ENCODE results near the gene USP14. TPM values are rescaled to one million over a fixed set of nuclear protein-coding genes. Genes with fewer than 3 reads are reported as not detected.

Gene USP14
- total RNA-seq, 4 donors from 2014 or later: 31.1 to 40.1 (median 36.0) TPM

GRCh38 chr18:231563-231962 lies 73.2 kb downstream of the USP14 start:
- 64 to 83% methylated on average over 1 of the region's 1 CpG for WGBS, 2 donors
- TF ChIP-seq POLR2A (IDR thresholded peaks at IDR 0.05) (no peak), CTCF (IDR thresholded peaks at IDR 0.05) (no peak)
- Histone ChIP-seq H3K4me1 (no peaks in the 10 kb centered on the region), H3K36me3 (peaks cover 0 to 6% (median 4%) of the 10 kb centered on the region in 3 donors), H3K27me3 (no peaks in the 10 kb centered on the region), H3K27ac (no peak overlapping the region), H3K4me3 (no peak overlapping the region), H3K9me3 (no peaks in the 10 kb centered on the region)
- no peak for DNase-seq
- intact Hi-C loops (cut with DNase I): no loop called here

- Histone ChIP-seq H3K9me3 (no peaks in the 10 kb centered on the region), H3K27ac (no peak overlapping the region), H3K36me3 (peaks cover 0 to 69% (median 0%) of the 10 kb centered on the region in 3 donors), H3K4me3 (no peak overlapping the region), H3K27me3 (no peaks in the 10 kb centered on the region), H3K4me1 (no peaks in the 10 kb centered on the region)
- no peak for DNase-seq
- TF ChIP-seq POLR2A (IDR thresholded peaks at IDR 0.05) (no peak), CTCF (IDR thresholded peaks at IDR 0.05) (no peak)
- 100% methylated on average over 1 of the region's 1 CpG for WGBS, 2 donors
- intact Hi-C loops (cut with DNase I): no loop called here
These were observed 81.8 kb downstream of the USP14 start for GRCh38 chr18:240175-240574.

GRCh38 chr18:245282-245847 lies 87.0 kb downstream of the USP14 start:
- DNase-seq: no peak
- TF ChIP-seq CTCF (IDR thresholded peaks at IDR 0.05): no peak
- no peak for TF ChIP-seq POLR2A (IDR thresholded peaks at IDR 0.05)
- no peaks in the 10 kb centered on the region for H3K27me3 ChIP-seq
- H3K27ac ChIP-seq: no peak overlapping the region
- intact Hi-C loops (cut with DNase I): no loop called here
- 94 to 98% methylated on average over 2 of the region's 2 CpGs for WGBS, 2 donors
- H3K4me1 ChIP-seq: no peaks in the 10 kb centered on the region
- H3K4me3 ChIP-seq: no peak overlapping the region
- no peaks in the 10 kb centered on the region for H3K9me3 ChIP-seq
- H3K36me3 ChIP-seq: peaks cover 5 to 99% (median 7%) of the 10 kb centered on the region in 3 donors

GRCh38 chr18:248053-248452 lies 89.7 kb downstream of the USP14 start:
- H3K27me3 ChIP-seq: no peaks in the 10 kb centered on the region
- intact Hi-C loops (cut with DNase I): no loop called here
- DNase-seq: no peak
- peaks cover 7 to 99% (median 14%) of the 10 kb centered on the region in 3 donors for H3K36me3 ChIP-seq
- H3K9me3 ChIP-seq: no peaks in the 10 kb centered on the region
- 81 to 93% methylated on average over 4 of the region's 4 CpGs for WGBS, 2 donors
- TF ChIP-seq CTCF (IDR thresholded peaks at IDR 0.05): no peak
- TF ChIP-seq POLR2A (IDR thresholded peaks at IDR 0.05): no peak
- no peak overlapping the region for H3K4me3 ChIP-seq
- H3K27ac ChIP-seq: no peak overlapping the region
- no peaks in the 10 kb centered on the region for H3K4me1 ChIP-seq

- Histone ChIP-seq H3K4me1 (no peaks in the 10 kb centered on the region), H3K4me3 (no peak overlapping the region), H3K9me3 (no peaks in the 10 kb centered on the region), H3K27me3 (no peaks in the 10 kb centered on the region), H3K27ac (no peak overlapping the region), H3K36me3 (peaks cover 7 to 100% (median 12%) of the 10 kb centered on the region in 3 donors)
- no peak for DNase-seq
- 85 to 93% methylated on average over 2 of the region's 2 CpGs for WGBS, 2 donors
- intact Hi-C loops (cut with DNase I): no loop called here
- no peak for TF ChIP-seq POLR2A (IDR thresholded peaks at IDR 0.05)
- TF ChIP-seq CTCF (IDR thresholded peaks at IDR 0.05): no peak
These were observed 92.3 kb downstream of the USP14 start for GRCh38 chr18:250685-251084.
